NCI-H2081 (cell line): ENCODE results near the gene OTOA.
"Not testable (repeated sequence)": the region's sequence is repeated elsewhere in the genome, so short reads cannot be mapped to it uniquely, and the experiment has no call there.

Source experiments
- DNase-seq, 2 experiments: peaks; one replicate each; lab custom pipeline; 2025; lab: John Stamatoyannopoulos, UW

Gene OTOA

DNA sequence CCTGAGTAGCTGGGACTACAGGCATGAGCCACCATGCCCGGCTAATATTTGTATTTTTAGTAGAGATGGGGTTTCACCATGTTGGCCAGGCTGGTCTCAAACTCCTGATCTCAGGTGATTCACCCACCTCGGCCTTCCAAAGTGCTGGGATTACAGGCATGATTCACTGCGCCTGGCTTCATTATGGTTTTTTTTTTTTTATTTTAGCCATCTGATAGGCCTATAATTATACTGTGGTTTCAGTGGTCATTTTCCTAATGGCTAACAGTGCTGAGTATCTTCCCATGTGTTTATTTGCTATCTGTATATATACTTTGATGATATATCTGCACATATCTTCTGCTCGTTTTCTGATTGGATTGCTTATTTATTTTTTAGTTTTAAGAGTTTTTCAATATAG is 10.7 kb downstream of the OTOA start:
- not testable (repeated sequence) for DNase-seq

DNA sequence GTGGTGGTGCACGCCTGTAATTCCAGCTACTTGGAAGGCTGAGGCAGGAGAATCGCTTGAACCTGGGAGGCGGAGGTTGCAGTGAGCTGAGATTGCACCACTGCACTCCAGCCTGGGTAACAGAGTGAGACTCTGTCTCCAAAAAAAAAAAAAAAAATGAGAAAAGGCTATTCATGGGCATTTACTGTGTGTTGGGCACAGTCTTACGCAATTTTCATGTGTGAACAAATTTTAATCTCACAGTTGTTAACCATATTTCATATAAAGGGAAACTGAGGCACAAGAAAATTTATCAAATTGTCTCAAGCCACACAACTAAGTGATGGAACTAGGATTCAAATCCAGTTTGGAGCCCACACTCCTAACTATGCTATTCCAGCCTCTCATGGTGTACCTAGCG is 16.9 kb downstream of the OTOA start:
- not testable (repeated sequence) for DNase-seq

DNA sequence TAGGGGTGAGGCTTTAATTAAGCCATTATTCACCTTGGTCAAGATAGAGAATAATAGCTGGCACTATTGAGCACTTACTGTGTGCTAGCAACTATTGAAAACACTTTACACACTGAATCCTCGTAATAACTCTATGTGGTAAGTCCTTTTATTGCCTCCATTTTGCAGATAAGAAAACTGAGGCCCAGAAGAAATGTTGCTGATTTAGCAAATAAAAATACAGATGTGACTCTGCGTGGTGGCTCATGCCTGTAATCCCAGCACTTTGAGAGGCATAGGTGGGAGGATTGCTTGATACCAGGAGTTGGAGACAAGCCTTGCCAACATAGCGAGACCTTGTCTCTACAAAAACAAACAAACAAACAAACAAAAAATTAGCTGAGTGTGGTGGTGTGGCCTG is 19.4 kb downstream of the OTOA start:
- DNase-seq = no peak

DNA sequence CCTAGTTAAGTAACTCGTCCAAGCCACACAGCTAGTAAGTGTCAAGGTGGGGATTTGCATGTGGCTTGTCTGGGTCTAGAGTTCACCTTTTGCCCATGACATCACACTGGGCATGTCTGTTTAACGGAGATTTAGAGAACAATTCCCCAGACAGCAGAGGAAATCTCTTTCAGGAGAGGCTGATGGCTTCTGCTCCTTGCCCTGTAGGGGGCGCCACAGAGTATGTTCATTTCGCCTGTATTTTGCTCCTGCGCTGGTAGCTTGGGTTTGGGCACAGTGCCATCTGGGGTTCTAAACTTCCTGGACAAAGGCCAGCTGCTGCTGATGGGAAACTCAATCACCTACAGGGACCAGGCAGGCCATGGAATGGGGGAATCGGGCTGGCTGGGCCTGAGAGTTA is 20.4 kb downstream of the OTOA start:
- peak; percentile 6 to 23 for DNase-seq

DNA sequence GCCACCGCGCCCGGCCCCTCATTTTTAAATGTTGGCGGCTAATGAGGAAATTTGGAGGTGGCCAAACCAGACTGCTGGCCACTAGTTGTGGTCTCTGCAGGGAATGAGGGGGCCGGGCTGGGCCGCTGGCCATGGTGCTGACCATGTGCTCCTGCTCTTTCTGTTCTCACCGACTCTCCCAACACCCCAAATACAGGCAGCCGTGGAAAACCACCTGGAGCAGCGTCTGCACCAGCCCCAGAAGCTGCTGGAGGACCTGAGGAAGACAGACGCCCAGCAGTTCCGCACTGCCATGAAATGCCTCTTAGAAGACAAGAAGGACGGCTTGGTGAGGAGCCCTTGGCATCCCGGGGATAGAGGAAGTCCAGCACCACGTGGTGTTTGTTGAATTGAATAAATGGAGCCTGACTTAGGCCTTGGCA is 21.3 kb downstream of the OTOA start:
- DNase-seq = no peak

DNA sequence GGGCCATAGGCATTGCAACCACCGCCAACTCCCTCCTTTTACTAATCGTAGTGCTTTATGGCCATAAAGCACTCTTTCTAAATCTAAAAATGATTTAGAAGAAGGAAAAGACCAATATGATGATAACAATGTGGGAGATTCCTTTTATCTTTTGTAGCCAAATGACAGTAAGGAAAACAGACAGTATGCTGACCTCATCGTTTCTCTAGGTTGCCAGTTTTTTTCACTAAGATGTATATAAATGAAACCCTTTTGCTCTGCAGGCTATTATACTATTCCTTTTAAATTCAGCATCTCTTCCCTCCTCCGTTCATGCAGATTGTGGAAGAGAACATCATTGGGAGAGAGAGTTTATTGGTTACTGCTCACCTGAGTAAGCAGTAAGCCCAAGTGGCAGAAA is 25.3 kb downstream of the OTOA start:
- no peak for DNase-seq

DNA sequence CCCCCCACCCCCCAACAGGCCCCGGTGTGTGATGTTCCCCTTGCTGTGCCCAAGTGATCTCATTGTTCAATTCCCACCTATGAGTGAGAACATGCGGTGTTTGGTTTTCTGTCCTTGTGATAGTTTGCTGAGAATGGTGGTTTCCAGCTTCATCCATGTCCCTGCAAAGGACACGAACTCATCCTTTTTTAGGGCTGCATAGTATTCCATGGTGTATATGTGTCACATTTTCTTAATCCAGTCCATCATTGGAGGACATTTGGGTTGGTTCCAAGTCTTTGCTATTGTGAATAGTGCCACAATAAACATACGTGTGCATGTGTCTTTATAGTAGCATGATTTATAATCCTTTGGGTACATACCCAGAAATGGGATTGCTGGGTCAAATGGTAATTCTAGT is 27.2 kb downstream of the OTOA start:
- DNase-seq = not testable (repeated sequence)

DNA sequence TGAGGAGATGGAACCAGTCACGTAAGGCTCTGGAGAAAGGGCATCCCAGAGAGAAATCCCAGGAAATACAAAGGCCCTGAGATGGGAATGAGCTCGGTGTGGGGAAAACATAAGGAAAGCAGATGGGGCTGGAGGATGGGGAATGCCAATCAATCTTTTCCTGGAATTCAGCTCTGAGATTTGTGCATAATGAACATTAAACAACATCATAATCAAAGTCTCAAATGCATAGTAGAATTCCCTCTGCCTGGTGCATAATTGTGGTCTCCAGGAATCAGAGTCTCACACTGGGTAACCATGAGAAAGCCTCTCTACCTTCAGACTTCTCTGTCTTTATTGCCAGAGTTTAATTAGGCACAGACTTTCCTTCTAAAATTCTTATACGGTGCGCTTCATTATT is 30.8 kb downstream of the OTOA start:
- DNase-seq = no peak

DNA sequence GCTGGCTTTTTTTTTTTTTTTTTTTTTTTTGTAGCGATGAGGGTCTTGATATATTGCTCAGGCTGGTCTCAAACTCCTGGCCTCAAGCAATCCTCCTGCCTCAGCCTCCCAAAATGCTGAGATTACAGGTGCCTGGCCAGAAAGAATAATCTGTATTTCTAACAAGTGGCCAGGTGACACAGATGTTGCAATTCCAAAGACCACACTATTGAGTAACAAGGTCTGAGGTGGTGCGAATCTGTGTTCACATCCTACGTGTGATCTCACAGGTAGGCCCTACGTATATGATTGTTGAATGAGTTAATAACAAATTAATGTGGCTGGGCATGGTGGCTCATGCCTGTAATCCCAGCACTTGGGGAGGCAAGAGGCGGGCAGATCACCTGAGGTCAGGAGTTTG is 33.3 kb downstream of the OTOA start:
- DNase-seq = no peak

DNA sequence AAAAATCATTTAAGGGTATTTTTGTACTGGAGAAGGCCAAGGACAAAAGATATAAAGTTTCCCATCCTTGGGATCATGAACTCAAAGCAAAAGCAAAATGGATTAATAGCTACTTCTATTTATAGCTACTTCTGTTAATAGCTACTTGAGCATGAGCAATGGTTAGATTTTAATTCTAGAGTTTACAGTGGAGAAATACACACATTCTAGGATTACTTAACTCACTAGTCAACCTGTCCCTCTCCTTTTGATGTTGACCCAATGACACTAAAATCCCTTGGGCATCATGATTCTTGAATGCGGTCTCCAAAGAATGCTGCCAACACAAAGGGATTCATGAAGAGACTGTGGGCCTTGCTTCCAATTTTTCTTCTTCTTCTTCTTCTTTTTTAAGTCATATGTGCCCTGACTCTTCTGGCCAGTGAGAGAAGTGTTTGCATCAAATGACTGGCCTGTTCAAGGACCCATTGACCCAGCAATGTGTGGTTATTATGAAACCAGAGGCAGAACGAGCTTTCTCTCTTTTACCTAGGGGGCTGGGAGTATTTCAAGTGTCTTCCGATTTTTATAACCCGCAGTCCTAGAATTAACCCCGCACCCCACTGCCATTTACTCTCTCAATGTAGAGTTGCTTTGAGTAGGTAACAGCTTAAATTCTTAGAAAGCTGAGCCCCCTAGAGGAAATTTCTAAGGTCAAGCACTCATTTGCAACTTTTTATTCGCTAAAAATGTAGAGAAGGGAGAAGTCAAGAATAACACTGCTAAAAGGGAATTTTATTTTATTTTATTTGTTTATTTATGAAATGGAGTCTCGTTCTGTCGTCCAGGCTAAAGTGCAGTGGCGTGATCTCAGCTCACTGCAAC is 34.6 kb downstream of the OTOA start:
- no peak for DNase-seq

DNA sequence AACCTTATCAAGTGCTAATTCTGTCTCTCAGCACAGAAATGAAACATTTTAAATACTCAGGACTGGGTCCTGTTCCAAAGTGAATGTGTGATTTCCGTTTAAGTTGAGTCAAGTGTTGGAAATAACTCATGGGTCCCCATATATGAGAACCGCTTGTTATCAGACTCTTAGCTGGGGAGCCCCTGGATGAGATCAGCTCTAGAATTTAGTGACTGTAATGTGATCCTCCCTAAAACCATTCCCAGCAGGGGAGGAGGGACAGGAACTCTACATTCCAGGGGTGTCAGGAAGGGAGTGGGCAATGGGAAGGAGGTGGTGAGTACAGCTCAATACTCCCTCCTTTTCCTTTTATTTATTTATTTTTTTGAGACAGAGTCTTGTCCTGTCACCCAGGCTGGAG is 37.5 kb downstream of the OTOA start:
- no peak for DNase-seq

DNA sequence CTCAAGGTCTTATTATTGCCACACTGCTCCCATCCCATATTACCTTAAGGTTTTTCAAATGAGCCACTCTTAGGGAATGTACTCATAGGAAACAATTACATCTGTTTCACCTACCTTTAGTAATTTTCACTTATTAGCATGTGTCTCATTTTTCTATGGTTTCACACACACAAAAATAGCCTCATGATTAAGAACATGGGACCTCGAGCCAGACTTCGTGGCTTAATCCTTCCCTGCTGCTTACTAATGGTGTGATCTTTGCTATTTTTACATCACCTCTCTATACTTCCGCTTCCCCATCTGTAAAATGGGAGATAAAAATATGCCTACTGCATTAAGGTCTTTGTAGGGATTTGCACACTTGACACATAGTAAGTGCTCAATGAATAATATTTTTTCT is 38.5 kb downstream of the OTOA start:
- DNase-seq = no peak

DNA sequence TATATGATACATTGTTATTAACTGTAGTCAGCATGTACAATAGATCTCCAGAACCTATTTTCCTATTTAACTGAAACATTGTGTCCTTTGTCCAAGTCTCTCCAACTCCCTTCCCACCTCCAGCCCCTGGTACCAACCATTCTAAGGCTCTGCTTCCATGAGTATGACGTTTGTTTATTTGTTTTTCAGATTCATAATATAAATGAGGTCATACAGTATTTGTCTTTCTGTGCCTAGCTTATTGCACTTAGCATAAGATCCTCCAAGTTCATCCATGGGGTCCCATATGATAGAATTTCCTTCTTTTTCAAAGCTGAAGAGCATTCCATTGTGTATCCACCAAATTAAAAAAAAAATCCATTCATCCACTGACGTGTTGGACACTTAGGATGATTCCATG is 39.4 kb downstream of the OTOA start:
- DNase-seq = no peak

DNA sequence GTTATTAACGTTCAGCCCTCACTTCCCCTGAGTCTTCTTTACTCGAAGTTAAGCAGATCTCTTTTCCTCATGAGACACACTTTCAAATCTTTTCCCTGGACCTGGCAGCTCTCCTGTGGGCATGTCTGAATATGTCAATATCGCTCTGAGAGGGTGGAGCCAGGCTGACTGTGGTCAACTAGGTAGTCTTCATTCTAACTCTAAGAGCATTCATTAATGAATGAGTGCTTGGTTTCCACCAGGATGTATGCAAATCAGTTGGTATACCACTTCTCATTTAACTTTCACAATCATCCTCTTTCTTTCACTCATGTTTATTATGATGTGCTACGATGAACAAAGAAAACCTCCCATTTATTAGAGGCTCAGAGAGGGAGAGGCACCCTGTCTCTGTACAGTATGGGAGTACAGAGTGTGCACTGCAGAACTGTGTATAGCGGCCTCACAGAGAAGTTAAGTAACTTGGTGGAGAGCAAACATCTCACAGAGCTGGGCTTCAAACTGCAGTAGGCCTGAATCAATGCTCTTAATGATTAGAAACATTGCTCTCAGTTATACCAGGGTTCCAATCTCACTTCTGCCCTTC is 39.9 kb downstream of the OTOA start:
- no peak for DNase-seq

DNA sequence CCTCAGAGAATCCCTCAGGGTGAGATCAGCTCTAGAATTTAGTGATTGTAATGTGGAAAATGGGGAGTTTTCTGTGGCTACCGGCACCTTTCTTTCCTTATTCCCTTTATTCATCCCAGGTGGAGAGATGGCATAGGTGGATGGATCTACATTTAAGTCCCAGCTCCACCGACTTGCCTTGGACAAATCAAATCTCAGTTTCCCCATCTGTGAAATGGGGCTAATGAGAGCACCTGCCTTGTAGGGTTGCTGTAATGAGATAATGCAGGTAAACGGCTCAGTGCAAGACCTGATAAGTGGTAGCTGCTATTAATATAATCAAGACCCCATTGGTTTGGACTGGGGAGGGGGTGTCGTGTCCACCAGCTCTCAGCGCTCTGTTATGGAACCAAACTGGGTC is 40.5 kb downstream of the OTOA start:
- DNase-seq = no peak

DNA sequence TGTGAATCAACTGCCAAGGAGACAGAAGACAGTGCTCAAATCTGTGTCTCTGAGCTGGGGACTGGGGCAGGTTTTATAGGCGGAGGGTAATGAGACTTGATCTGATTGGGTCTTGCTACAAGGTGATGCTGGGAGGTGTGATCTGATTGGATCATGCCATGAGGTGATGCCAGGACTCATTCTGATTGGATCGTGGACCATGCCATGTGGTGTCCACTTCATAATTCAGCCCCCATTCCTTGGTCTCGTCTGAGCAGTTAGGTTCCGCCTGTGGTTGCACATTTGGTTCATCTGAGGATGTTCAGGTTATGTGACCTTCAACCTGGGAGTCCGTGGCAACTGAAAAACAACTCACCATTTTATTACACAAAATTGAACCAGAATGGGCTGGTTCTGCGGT is 41.0 kb downstream of the OTOA start:
- DNase-seq = no peak

DNA sequence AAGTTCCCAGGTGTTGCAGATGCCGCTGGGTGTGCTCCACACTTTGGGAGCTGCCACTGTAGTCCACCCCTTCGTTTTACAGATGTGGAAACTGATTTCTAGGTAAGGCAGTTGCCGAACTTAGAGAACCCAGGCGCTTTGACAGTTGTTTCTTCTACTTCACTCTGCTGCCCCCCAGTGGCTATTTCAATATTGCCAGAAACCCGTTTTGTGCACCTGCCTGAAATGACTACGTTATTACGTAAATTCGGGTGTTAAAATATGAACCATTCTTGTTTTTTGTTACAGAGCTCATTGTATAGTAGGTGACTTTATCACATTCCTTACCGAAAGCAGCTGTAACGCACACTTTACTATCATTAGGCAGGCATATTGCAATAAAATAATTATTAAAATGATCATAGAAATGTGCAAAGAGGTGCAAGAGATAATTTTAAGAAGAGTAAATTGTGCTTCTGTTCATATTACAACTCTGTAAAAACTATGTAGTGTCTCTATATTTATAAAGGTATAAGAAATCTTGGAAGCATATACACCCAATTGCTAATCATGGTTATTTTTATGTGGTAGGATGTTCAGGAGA is 44.9 kb downstream of the OTOA start:
- peak; percentile 68 to 71 for DNase-seq

DNA sequence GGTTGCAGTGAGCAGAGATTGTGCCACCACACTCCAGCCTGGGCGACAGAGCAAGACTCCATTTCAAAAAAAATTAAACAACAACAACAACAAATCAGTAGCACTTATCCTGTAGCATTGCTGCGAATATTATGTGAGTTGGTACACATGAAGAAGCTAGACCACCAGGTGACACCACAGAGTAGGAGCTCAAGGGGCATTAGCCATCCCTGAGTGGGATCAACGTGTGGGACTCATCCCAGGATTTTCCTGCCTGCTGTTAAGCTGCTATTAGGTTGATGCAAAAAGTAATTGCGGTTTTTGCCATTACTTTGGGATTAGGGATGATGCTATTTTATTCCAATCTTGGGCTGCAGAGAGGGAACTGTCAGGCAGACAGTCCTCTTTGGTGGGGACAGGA is 47.2 kb downstream of the OTOA start:
- no peak for DNase-seq

DNA sequence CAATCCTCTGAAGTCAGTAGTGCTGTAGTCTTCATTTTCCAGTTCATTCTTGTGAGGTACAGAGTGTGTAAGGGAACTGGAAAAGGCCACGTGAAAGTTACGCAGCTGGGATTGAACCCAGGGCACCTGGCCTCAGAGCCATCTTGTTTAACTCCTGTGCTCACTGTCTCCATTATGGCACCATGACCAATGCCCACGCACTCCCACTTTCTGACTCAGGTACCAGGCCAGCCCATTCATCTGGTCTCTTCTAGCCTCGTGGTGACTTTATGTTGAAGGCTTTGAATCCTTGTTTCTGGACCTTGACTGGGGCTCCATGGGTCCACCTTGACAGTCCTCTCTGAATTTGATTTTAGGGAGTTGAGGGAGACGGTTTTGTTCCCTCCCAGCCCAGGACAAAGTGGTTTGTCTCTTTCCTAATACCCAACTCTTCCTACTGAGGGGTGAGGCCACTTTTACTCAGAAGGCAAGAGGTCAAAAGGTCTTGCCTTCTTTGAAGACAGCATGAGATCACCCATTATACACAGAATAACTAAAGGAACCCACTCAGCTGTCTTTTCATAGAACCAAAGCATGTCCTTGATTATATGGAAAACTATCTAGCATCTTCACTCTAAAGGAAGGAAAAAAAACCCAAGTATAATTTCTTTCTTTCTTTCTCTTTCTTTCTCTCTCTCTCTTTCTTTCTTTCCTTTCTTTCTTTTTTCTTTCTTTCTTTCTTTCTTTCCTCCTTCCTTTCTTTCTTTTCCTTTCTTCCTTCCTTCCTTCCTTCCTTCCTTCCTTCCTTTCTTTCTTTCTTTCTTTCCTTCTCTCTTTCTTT is 50.0 kb downstream of the OTOA start:
- DNase-seq = no peak

DNA sequence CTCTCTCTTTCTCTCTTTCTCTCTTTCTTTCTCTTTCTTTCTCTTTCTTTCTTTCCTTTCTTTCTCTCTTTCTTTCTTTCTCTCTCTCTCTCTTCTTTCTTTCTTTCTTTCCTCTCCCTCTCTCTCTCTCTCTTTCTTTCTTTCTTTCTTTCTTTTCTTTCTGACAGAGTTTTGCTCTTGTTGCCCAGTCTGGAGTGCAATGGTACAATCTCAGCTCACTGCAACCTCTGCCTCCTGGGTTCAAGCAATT is 50.5 kb downstream of the OTOA start:
- DNase-seq = not testable (repeated sequence)

DNA sequence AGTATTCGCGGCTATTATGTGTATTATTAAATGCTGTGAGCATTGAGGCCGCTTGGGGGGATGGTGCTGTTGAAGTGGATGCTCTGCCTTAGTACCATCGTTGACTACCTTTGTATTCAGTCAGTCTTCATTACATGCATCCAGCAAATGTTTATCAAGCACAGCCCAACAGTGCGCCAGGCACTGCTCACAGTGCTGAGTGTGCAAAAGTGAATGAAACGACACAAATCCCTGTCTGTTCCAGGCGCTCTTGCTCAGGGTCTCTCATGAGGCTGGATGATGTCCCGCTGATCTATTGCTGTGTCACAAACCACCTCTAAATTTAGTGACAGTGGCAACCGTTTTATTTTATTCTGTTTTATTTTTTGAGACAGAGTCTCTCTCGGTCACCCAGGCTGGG is 53.8 kb downstream of the OTOA start:
- no peak for DNase-seq

DNA sequence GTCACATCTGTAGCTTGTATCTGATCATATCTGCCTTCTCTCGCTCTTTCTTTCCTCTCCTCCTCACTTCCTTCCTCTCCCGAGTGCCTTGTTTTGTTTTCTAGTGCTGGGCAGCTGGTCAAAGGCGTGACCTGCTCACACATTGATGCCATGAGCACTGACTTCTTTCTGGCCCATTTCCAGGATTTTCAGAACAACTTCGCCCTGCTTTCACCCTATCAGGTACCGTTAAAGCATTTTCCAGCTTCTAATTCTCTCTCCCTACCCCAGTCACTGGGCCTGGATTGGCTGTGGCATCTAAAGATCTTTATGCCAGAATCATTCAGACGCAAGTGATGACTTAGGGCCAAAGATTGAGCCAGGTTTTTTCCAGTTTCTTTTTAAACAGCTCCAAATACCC is 55.5 kb downstream of the OTOA start:
- no peak for DNase-seq

DNA sequence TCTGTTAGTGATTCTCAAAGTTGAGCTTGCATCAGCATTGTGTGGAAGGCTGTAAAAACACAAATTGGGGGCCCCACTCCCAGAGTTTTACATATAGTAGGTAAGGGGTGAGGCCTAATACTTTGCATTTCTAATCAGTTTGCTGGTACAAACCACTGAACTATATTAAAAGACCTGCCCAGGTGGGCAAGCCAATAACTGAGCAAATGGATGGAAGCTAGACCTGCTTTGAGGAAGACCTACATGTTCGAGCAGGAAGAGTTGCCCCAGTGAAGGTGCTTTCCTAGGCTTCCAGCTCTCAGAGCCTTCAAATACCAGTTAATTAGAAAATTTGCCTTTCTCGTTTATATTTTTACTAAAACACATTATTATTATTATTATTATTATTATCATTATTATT is 56.8 kb downstream of the OTOA start:
- DNase-seq = no peak
